NCI-H2227 treated with DMSO at 0.1 percent for 48 hours (cell line): ENCODE measurements around the gene ARL13B.
"Not testable (repeated sequence)": the region's sequence is repeated elsewhere in the genome, so short reads cannot be mapped to it uniquely, and the experiment has no call there.

ENCODE experiments used
- DNase-seq: peaks from one replicate; lab custom pipeline; 2025; lab: John Stamatoyannopoulos, UW

Gene ARL13B

GRCh38 chr3:94063496-94064119 lies 83.7 kb downstream of the ARL13B start:
- DNase-seq: peak; percentile 25

DNA sequence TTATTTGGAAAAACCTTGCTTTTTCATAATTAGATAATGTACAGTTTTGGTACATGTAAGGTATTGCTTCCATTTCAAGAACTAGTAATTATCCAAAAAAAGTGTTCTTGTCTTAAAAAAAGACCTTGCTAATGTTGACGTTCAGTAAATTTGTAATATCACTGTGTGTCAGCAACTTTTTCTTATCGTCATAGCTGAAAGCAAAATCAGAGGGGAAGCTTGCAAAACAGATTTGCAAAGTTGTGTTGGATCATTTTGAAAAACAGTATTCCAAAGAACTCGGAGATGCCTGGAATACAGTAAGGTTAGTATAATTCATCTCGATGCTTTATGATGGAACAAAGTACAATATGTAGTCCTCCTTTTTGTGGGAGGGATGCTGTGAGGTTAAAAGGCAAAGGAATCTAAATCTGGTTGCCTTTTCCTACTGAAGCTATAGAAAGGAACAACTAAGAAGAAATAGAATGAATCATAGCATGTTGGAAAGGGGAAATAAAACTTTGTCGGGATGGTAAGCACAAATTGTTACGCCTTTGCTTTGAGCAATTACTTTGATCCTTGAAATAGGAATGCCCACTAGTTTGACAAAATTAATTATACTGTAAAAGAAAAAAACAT lies 84.4 kb downstream of the ARL13B start:
- no peak for DNase-seq

DNA sequence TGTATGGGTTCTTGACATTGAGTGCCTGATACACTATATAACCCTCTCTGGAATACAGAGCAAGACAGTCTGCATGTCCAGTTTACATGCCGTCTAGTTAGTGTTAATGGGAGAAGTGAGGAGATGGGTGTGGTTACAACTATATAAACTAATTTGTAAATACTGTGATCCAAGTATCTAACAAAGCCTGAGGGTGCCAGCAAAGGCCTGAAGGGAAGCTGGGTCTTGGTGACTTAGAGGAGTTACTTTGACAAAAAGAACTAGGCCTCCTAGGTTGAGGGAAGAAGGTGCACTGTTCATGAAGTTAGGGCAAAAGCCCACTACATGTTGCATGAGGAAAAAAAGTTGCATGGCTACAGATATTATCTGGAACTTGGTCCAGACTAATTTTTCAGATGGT lies 85.2 kb downstream of the ARL13B start:
- DNase-seq: no peak

DNA sequence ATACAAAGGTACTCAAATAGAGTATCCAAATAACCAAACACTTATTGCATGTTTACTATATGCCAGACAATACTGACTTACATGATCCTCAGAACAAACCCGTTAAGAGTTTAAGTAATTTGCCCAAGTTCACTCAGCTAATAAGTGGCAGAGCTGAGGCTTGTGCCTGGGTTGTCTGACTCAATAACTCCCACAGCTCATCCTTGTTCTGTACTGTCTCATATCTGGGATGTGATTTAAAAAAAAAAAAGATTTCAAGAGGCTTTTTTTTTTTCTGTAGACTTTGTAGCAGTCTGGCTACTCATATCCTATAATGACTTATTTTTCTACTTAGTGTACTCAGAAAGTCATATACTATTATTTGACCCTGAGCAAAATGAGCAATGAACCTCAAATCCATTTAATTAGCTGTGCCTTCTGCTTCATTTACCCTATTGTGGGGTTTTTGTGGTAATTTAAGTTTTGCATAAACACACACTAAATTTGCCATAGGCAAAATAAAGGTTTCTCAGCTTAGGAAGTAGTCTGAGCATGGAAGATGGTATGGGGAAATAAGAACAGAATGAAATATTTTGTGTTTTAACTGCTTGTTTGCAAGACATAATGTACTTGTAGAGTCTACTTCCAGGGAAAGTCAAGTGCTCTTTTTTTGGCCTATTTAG lies 86.0 kb downstream of the ARL13B start:
- no peak for DNase-seq

DNA sequence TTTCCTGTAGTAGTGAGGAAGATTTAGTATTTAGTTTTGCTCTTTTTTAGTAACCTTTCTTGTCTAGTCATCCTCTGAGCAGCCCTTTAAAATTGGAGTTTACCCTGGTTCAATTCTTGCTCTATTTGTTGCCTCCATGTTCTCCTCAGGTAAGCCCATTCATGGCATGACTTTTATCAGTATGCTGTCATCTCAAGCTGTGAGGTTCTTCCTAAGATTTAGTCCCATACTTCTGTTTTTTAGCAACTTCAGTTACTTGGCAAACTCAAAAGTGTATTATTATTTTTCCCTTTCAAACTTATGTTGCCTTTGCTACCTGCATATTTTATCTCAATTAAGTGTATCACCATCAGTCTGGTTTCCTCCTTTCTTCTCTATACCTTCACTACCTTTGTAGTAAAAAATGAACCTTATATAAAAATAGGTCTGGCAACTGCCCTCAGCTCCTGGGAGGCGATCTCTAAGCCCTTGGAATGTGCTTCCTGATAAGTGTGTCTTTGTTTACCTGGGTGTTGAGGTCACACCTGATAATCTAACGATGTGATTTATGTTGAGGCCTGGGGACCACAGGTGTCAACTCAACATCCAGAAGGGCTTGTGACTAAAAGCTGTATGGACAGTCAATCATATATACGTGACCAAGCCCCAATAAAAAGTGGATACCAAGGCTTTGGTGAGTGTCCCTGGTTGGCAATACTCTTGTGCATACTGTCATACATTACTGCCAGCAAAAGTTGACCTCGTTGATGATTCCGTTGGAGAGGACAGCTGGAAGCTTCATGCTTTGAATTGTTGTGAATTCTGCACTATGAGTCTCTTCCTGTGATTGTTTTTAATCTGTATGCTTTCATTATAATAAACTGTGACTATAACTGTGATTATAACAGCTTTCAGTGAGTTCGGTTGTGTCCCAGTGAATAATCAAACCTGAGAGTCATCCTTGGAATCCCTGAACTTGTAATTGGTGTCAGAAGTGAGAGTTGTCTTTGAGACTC lies 86.8 kb downstream of the ARL13B start:
- DNase-seq: no peak

GRCh38 chr3:94069194-94069813 lies 89.3 kb downstream of the ARL13B start:
- no peak for DNase-seq

DNA sequence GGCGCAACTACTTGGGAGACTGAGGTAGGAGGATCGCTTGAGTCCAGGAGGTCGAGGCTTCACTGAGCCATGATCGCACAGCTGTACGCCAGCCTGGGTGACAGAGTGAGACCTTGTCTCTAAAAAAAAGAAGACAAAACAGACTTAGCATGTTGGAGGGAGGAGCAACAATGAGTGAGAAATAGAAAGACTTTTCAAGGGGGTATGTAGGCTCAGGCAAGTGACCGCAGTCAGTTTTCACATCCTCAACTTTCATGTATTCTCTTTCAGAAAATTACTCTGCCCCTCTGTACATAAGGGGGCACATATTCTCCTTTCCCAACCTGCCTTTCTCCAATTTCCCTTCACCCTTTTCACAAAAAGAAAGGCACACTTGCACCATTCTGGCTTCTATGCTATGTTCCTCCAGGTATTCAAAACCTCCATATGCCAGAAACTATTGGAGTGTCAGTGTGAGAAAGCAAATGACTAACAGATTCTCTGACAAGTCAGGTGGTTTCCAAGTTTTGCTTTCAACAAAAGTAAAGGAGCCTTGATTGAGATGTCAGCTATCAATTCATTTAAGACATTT lies 90.5 kb downstream of the ARL13B start:
- DNase-seq: no peak

DNA sequence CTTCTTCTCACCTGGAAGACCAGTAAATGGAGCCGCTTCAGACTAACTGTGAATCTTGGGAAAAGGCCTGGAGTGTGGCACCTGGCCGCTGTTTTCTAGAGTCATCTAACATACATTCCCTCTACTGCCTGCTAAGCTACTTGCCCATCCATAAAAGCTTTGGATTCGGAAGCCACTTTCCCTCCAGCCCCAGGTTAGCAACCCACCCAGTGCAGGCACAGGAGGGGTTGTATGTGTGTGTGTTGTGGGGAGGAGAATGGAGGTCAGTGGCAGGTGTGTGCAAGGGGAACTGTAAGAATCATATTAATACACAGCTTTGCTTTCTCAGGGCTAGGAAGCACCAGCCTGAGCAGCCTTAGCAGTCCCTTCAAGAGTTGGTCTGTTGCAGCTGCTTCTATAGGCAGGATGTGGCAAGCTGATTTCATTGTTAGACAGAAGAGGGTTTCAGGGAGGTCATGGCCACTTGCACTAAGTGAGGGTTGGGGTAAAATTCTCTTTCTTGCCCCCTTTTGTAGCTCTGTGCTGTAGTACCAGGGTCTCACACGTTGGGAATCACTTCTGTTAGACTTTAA lies 91.8 kb downstream of the ARL13B start:
- no peak for DNase-seq

- no peak for DNase-seq
Observed at GRCh38 chr3:94076055-94076454, 96.1 kb downstream of the ARL13B start.

- DNase-seq: not testable (repeated sequence)
Observed at GRCh38 chr3:94080552-94080951, 100.6 kb downstream of the ARL13B start.

GRCh38 chr3:94081884-94082283 lies 101.9 kb downstream of the ARL13B start:
- no peak for DNase-seq

GRCh38 chr3:94082391-94082937 lies 102.5 kb downstream of the ARL13B start:
- DNase-seq: no peak

DNA sequence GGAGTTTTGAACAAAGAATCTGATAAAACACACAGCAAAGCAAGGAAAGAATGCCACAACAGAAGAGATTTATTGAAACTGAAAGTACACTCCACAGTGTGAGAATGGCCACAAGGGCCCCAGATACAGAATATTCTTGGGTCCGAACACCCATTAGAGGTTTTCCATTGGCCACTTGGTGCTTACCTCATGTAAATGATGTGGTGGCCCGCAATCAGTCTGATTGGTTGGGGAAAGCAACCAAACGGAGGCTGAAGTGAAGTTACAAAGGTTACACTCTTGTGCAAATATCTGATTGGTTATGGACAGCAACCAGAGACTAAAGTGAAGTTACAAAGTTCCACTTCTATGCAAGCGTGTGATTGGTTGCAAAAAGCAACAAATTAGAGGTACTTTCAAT lies 103.3 kb downstream of the ARL13B start:
- no peak for DNase-seq

DNA sequence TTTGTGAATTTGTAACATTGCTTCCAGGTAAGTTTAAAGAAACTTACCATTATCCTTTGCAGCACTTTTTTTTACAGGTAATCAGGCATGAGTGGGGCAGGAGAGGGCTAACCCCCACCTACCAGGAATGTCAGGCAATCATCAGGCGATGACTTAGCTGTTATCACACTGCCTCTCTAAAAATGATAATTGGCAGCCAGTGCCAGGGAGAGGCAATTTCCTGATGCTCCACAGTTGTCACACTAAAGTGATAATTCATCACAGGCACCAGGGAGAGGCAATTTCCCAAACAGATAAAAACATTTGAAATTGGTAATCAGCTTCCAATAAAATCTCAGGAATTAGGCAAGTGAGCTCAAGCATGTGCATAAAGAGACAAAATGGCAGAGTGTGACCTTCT lies 109.2 kb downstream of the ARL13B start:
- no peak for DNase-seq

DNA sequence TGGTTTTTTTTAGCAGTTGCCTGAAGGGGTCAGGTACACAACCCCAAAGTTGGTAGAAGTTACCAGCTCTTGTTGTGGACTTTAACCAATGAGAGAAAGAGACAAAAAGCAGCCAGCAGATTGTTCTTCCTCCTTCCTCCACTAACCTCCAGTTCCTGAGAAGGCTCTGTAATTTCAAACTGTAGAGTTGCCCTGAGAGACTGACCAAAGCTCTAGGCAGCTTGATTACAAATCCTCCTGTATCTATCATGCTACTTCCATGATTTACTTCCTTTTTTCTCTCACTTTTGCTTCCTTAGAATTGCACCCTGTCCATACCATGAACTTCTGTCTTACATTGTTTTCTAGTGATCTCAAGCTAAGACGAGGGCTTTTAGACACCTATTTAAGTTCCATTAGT lies 112.1 kb downstream of the ARL13B start:
- no peak for DNase-seq

DNA sequence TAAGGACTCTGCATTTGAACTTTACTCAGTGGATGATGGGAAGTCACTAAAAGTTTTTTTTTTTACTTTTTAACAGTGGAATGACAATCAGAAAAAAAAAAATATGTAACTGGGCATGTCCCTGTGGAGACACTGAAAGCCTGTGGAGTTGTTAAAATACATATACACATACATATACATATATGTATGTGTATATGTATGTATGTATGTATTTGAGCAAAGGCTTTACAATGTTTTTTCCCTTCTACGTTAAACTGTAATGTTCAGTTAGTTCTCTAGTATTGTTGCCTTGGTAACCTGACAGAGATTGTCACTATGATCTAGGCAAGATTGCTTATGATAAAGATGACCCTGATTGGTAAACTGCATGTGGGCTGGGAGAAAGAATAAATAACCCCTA lies 113.2 kb downstream of the ARL13B start:
- DNase-seq: no peak

DNA sequence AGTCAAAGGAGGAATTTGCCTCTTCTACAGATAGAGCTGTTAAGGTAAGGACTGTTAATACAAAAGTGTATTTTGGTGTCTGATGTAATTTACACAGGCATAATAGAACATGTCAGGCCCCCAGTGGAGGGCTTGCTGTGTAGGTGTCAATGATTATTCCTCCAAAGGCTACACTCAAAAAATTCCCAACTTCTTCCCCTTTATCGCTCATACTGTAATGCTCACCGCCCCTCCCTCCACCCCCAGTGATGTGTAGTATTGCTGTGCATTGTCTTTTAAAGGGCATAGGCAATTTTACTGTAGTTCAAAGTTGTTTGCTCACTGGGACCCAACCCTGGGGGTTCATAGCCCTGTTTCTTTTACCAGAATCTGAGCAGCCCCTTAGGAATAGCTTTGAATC lies 115.2 kb downstream of the ARL13B start:
- no peak for DNase-seq

- no peak for DNase-seq
Observed at GRCh38 chr3:94098452-94098851, 118.5 kb downstream of the ARL13B start.

- no peak for DNase-seq
Observed at GRCh38 chr3:94099311-94099710, 119.4 kb downstream of the ARL13B start.

GRCh38 chr3:94101860-94102259 lies 121.9 kb downstream of the ARL13B start:
- DNase-seq: no peak
